HepG2 (cell line): Measurements from ENCODE around the gene TNFSF15.

Source experiments
- CTCF ChIP-seq: sonication (generic); formaldehyde crosslinking; IDR thresholded peaks from 2 replicates; pipeline ENCODE4 v1.5.0; 2020; ENCODE audit warnings: mild to moderate bottlenecking, missing genetic modification reagents, moderate library complexity
- NR1H2 ChIP-seq: sonication (generic); formaldehyde crosslinking; IDR thresholded peaks from 2 replicates; pipeline ENCODE4 v1.8.1; 2022; ENCODE audit warnings: low read depth, missing genetic modification reagents, borderline replicate concordance

GRCh38 chr9:114798780-114799427, 6.9 kb downstream of the TNFSF15 start:
- TF ChIP-seq NR1H2 (CRISPR knock-in tag): no peak
- TF ChIP-seq CTCF (CRISPR knock-in tag): no peak
